K562 (cell line): ENCODE measurements around the gene SLC39A6. TPM values are rescaled to one million over a fixed set of nuclear protein-coding genes. Genes with fewer than 3 reads are reported as not detected.

Experiments
- BMI1 ChIP-seq: fragments of 150-350 bp; IDR thresholded peaks from 2 replicates; pipeline ENCODE4 v1.6.1; 2014; ENCODE audit warnings: low read length
- GTF2A2 ChIP-seq: IDR thresholded peaks from 2 replicates; pipeline ENCODE4 v1.6.1; 2016; ENCODE audit warnings: mild to moderate bottlenecking, missing genetic modification characterization, missing compliant biosample characterization
- KLF1 ChIP-seq: fragments of 450-650 bp; IDR thresholded peaks from 2 replicates; pipeline ENCODE4 v1.6.1; 2016; ENCODE audit warnings: missing genetic modification characterization, missing compliant biosample characterization
- NBN ChIP-seq: fragments of 450-650 bp; IDR thresholded peaks from 2 replicates; pipeline ENCODE4 v1.6.1; 2016; ENCODE audit warnings: low read depth, mild to moderate bottlenecking
- PHF20 ChIP-seq: fragments of 450-650 bp; IDR thresholded peaks from 2 replicates; pipeline ENCODE4 v1.6.1; 2018; ENCODE audit not compliant: partially characterized antibody
- RBM14 ChIP-seq: fragments of 200-400 bp; formaldehyde crosslinking; IDR thresholded peaks from 2 replicates; pipeline ENCODE4 v1.6.1; 2018; ENCODE audit warnings: low read depth, mild to moderate bottlenecking, low read length, moderate library complexity, borderline replicate concordance; ENCODE audit not compliant: insufficient read depth
- RFX7 ChIP-seq: fragments of 250-450 bp; sonication (Bioruptor Pico); IDR thresholded peaks from 2 replicates; pipeline ENCODE4 v1.5.1; 2021; ENCODE audit warnings: mild to moderate bottlenecking
- SIX5 ChIP-seq, 2 experiments: IDR thresholded peaks; 2 replicates each; pipeline ENCODE4 v1.6.1; 2011; ENCODE audit warnings: low read length in 2 of 2, borderline replicate concordance in 1 of 2, low read depth in 1 of 2, mild to moderate bottlenecking in 1 of 2, moderate library complexity in 1 of 2; ENCODE audit not compliant: insufficient read depth in 1 of 2
- XRCC5 ChIP-seq: fragments of 200-400 bp; formaldehyde crosslinking; IDR thresholded peaks from 2 replicates; pipeline ENCODE4 v1.6.1; 2017; ENCODE audit warnings: low read depth, mild to moderate bottlenecking, low read length
- YY1 ChIP-seq, 3 experiments: IDR thresholded peaks; 2 replicates each; pipeline ENCODE4 v1.6.1; 2011; ENCODE audit warnings: low read length in 2 of 3, mild to moderate bottlenecking in 2 of 3, moderate library complexity in 2 of 3, borderline replicate concordance in 1 of 3, control low read depth in 1 of 3, low read depth in 1 of 3; ENCODE audit not compliant: insufficient read depth in 3 of 3, insufficient replicate concordance in 2 of 3, control insufficient read depth in 1 of 3, insufficient read length in 1 of 3; ENCODE audit errors: extremely low read depth in 1 of 3
- ZNF239 ChIP-seq: fragments of 250-450 bp; sonication (Bioruptor Pico); IDR thresholded peaks from 2 replicates; pipeline ENCODE4 v1.4.0; 2020; ENCODE audit warnings: mild to moderate bottlenecking
- ZZZ3 ChIP-seq: fragments of 450-650 bp; IDR thresholded peaks from 2 replicates; pipeline ENCODE4 v1.6.1; 2016; ENCODE audit warnings: antibody characterized with exemption, mild to moderate bottlenecking, moderate library complexity
- polyA plus RNA-seq, 8 experiments: library from polyadenylated mRNA; depleted of rRNA in 4 of 8; stranded (reverse) in 5 of 8; unstranded in 3 of 8; fragments of >200 nt; fragmentation: Nextera tagmentation in 2 of 8; fragmentation: Illumina TruSeq in 1 of 8; extraction: Ambion mirVana in 2 of 8; extraction: Trizol in 1 of 8; gene quantifications; 2 replicates each; pipeline versions ENCODE4 v1.2.1 to v1.2.3, GENCODE V29; 2011 to 2014; ENCODE audit warnings: inconsistent platforms in 1 of 8, missing spikeins in 1 of 8
- total RNA-seq, 7 experiments: library from RNA; depleted of rRNA in 6 of 7; stranded (reverse); fragments of >200 nt in 6 of 7; fragmentation: Illumina TruSeq in 2 of 7; extraction: Trizol in 2 of 7; gene quantifications; 2 replicates each; pipeline versions ENCODE4 v1.2.1 to v1.2.3, GENCODE V29; 2011 to 2021; ENCODE audit warnings: low replicate concordance in 1 of 7
- TF ChIP-seq, protein P1 (sequence below): fragments of 250-450 bp; sonication (Bioruptor Pico); IDR thresholded peaks from 2 replicates; pipeline ENCODE4 v1.4.0; 2020; ENCODE audit warnings: mild to moderate bottlenecking, moderate library complexity, borderline replicate concordance
- TF ChIP-seq, protein P2 (sequence below): sonication (generic); formaldehyde crosslinking; IDR thresholded peaks from 2 replicates; pipeline ENCODE4 v1.8.0; 2022; ENCODE audit warnings: mild to moderate bottlenecking, missing genetic modification reagents
- TF ChIP-seq, protein P3 (sequence below): sonication (generic); formaldehyde crosslinking; IDR thresholded peaks from 2 replicates; pipeline ENCODE4 v1.8.0; 2022; ENCODE audit warnings: missing genetic modification reagents, mild to moderate bottlenecking, moderate library complexity, borderline replicate concordance

SLC39A6 gene
- total and polyA plus RNA-seq, 9 of the 15 experiments (the other 6 are each of a cell fraction or from before 2014, with no cell fraction given), result 5.6 to 23.8 (median 17.4) TPM

DNA sequence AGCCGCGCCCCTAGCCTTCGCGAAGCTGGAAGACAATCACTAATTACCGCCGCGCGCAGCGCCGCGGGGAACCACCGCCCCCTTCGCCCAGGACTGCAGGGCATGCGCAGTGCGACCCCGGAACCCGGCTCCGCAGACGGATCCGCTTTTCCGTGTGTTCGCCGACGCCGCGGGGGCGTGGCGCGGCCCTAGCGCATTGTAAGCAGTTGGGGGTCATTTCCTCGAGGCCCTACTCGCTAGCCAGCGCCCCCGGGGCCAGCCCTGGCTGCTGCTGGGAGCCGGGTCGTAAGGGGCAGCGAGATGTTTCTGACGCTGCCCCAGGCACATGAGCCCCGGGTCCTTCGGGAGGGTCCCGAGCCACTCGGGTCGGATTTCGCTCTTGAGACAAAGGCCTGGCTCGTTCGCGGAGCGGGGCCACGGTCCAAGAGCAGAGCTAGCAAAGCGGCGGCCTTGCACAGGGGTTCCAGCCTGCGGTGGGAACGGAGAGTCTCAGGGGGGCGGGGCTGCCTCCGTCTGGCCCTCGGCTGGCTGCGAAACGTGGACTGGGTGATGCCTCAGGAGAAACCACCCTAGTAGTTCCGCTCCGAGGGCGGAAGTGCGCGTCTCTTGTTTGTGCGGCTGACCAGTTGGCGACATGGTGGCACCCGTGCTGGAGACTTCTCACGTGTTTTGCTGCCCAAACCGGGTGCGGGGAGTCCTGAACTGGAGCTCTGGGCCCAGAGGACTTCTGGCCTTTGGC, at the start of gene SLC39A6, which contains the start of gene ELP2 (continued):
- TF ChIP-seq SIX5 (IDR thresholded peaks at IDR 0.05; ENCODE audit: borderline replicate concordance in 1 of 2, insufficient read depth in 1 of 2, low read depth in 1 of 2, low read length in 2 of 2), result no peak
- TF ChIP-seq BMI1, result no peak
- no peak for TF ChIP-seq ZZZ3
- TF ChIP-seq, protein P1, sequence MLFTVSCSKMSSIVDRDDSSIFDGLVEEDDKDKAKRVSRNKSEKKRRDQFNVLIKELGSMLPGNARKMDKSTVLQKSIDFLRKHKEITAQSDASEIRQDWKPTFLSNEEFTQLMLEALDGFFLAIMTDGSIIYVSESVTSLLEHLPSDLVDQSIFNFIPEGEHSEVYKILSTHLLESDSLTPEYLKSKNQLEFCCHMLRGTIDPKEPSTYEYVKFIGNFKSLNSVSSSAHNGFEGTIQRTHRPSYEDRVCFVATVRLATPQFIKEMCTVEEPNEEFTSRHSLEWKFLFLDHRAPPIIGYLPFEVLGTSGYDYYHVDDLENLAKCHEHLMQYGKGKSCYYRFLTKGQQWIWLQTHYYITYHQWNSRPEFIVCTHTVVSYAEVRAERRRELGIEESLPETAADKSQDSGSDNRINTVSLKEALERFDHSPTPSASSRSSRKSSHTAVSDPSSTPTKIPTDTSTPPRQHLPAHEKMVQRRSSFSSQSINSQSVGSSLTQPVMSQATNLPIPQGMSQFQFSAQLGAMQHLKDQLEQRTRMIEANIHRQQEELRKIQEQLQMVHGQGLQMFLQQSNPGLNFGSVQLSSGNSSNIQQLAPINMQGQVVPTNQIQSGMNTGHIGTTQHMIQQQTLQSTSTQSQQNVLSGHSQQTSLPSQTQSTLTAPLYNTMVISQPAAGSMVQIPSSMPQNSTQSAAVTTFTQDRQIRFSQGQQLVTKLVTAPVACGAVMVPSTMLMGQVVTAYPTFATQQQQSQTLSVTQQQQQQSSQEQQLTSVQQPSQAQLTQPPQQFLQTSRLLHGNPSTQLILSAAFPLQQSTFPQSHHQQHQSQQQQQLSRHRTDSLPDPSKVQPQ (CRISPR knock-in tag), result no peak
- TF ChIP-seq, protein P2, sequence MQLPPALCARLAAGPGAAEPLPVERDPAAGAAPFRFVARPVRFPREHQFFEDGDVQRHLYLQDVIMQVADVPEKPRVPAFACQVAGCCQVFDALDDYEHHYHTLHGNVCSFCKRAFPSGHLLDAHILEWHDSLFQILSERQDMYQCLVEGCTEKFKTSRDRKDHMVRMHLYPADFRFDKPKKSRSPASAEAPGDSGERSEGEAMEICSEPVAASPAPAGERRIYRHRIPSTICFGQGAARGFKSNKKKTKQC (CRISPR knock-in tag), result peak; percentile 40
- TF ChIP-seq RFX7 (CRISPR knock-in tag), result no peak
- peak; percentile 39 to 92 (median 82) for TF ChIP-seq YY1 (IDR thresholded peaks at IDR 0.05; ENCODE audit: borderline replicate concordance in 1 of 3, control insufficient read depth in 1 of 3, extremely low read depth in 1 of 3, insufficient read depth in 3 of 3, insufficient read length in 1 of 3, insufficient replicate concordance in 2 of 3, low read depth in 1 of 3, low read length in 2 of 3)
- TF ChIP-seq ZNF239 (CRISPR knock-in tag), result no peak
- peak; percentile 48; the same call in 1 of the 2 replicates for TF ChIP-seq XRCC5
- TF ChIP-seq, protein P3, sequence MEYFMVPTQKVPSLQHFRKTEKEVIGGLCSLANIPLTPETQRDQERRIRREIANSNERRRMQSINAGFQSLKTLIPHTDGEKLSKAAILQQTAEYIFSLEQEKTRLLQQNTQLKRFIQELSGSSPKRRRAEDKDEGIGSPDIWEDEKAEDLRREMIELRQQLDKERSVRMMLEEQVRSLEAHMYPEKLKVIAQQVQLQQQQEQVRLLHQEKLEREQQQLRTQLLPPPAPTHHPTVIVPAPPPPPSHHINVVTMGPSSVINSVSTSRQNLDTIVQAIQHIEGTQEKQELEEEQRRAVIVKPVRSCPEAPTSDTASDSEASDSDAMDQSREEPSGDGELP (CRISPR knock-in tag), result peak; percentile 78
- peak; percentile 82 for TF ChIP-seq NBN
- peak; percentile 73; the same call in 1 of the 2 replicates for TF ChIP-seq GTF2A2
- TF ChIP-seq RBM14, result no peak
- peak; percentile 76; the same call in 1 of the 2 replicates for TF ChIP-seq KLF1 (tag)
- TF ChIP-seq PHF20, result peak; percentile 74
